H1 (cell line): ENCODE measurements around the gene SPDYC. TPM values are rescaled to one million over a fixed set of nuclear protein-coding genes. Genes with fewer than 3 reads are reported as not detected.

Experiments
- CTCF ChIA-PET: fragments of 300-600 bp; sonication (Branson Sonifier 250); formaldehyde crosslinking; loops from one replicate; lab custom pipeline; 2021; ENCODE audit not compliant: partially characterized antibody; lab: Charles Lee
- POLR2A ChIA-PET: fragments of 300-600 bp; sonication (Branson Sonifier 250); formaldehyde crosslinking; loops from one replicate; lab custom pipeline; 2021; ENCODE audit warnings: inconsistent platforms; ENCODE audit not compliant: partially characterized antibody; lab: Charles Lee
- DNase-seq, 2 experiments: peaks; one replicate each; pipeline versions ENCODE4 v3.0.0 to v3.0.0-alpha.2; 2010 to 2022; ENCODE audit warnings: low spot score in 2 of 2, low read depth in 1 of 2, mixed read lengths in 1 of 2
- FAIRE-seq: peaks from 2 replicates; lab custom pipeline; 2011; peaks lifted over from hg19 to GRCh38; lab: Jason Lieb, UNC
- H2AFZ ChIP-seq: 2 replicates; pipeline ENCODE4 v1.8.1; 2012; ENCODE audit warnings: low read length, inconsistent platforms
- H2AK5ac ChIP-seq: 2 replicates; pipeline ENCODE4 v1.6.1; 2013; ENCODE audit warnings: low read depth, low read length
- H2BK120ac ChIP-seq: replicated peaks from 2 replicates; pipeline ENCODE3; 2013; ENCODE audit warnings: low read depth, low read length, inconsistent platforms
- H2BK12ac ChIP-seq: 2 replicates; pipeline ENCODE4 v1.6.1; 2013; ENCODE audit warnings: low read depth, low read length
- H2BK15ac ChIP-seq: 2 replicates; pipeline ENCODE4 v1.6.1; 2013; ENCODE audit warnings: low read length
- H2BK20ac ChIP-seq: 2 replicates; pipeline ENCODE4 v1.6.1; 2013; ENCODE audit warnings: low read length
- H2BK5ac ChIP-seq: 2 replicates; pipeline ENCODE4 v1.6.1; 2013; ENCODE audit warnings: low read depth, low read length
- H3K14ac ChIP-seq: 2 replicates; pipeline ENCODE4 v1.6.1; 2013; ENCODE audit warnings: inconsistent platforms; ENCODE audit not compliant: insufficient read length
- H3K18ac ChIP-seq: 2 replicates; pipeline ENCODE4 v1.6.1; 2013; ENCODE audit warnings: low read length; ENCODE audit errors: extremely low read depth
- H3K23ac ChIP-seq: 2 replicates; pipeline ENCODE4 v1.6.1; 2013; ENCODE audit warnings: inconsistent platforms; ENCODE audit not compliant: insufficient read length
- H3K23me2 ChIP-seq: 2 replicates; pipeline ENCODE4 v1.6.1; 2013; ENCODE audit warnings: low read depth, low read length
- H3K27ac ChIP-seq: 2 replicates; pipeline ENCODE4 v1.6.1; 2011; ENCODE audit warnings: low read depth, low read length, inconsistent platforms
- H3K27me3 ChIP-seq, 4 experiments: replicated peaks in 1 of 4; 1 replicate in 1 of 4; 2 replicates in 3 of 4; pipeline versions ENCODE4 v1.6.1 to v1.8.1; 2011 to 2013; ENCODE audit warnings: low read length in 3 of 4, mild to moderate bottlenecking in 3 of 4, inconsistent platforms in 2 of 4, mixed read lengths in 2 of 4, moderate library complexity in 1 of 4; ENCODE audit not compliant: control insufficient read depth in 3 of 4, insufficient read depth in 3 of 4; ENCODE audit errors: extremely low read depth in 1 of 4
- H3K36me3 ChIP-seq, 4 experiments: 2 replicates each; pipeline versions ENCODE4 v1.6.1 to v1.8.1; 2011 to 2013; ENCODE audit warnings: mild to moderate bottlenecking in 4 of 4, low read length in 3 of 4, moderate library complexity in 2 of 4, control low read depth in 1 of 4, inconsistent platforms in 1 of 4; ENCODE audit not compliant: insufficient read depth in 4 of 4, control insufficient read depth in 2 of 4
- H3K4ac ChIP-seq: replicated peaks from 2 replicates; pipeline ENCODE3; 2013; ENCODE audit warnings: low read length, low read depth, mixed read lengths, inconsistent platforms; ENCODE audit not compliant: insufficient read length
- H3K4me1 ChIP-seq, 4 experiments: replicated peaks in 1 of 4; 1 replicate in 1 of 4; 2 replicates in 3 of 4; pipeline versions ENCODE4 v1.6.1 to v1.8.1; 2011 to 2013; ENCODE audit warnings: low read length in 3 of 4, inconsistent platforms in 2 of 4, mixed read lengths in 1 of 4; ENCODE audit not compliant: insufficient read depth in 4 of 4, control insufficient read depth in 3 of 4
- H3K4me2 ChIP-seq, 2 experiments: 2 replicates each; pipeline versions ENCODE4 v1.6.1 to v1.8.1; 2011 to 2013; ENCODE audit warnings: low read depth in 2 of 2, low read length in 2 of 2, control low read depth in 1 of 2, inconsistent platforms in 1 of 2, mild to moderate bottlenecking in 1 of 2; ENCODE audit not compliant: insufficient read depth in 1 of 2
- H3K4me3 ChIP-seq, 4 experiments: fragments of 200-600, 300-600 bp in 1 of 4; sonication (generic), shearing (Covaris generic), sonication (Bioruptor Twin) in 1 of 4; 2 replicates each; pipeline versions ENCODE4 v1.5.1 to v1.8.1; 2011 to 2016; ENCODE audit warnings: low read length in 4 of 4, low read depth in 3 of 4, control low read depth in 2 of 4, inconsistent platforms in 2 of 4, mild to moderate bottlenecking in 2 of 4, mixed read lengths in 1 of 4, moderate library complexity in 1 of 4; ENCODE audit not compliant: insufficient read depth in 2 of 4; ENCODE audit errors: extremely low read depth in 1 of 4
- H3K56ac ChIP-seq: replicated peaks from 2 replicates; pipeline ENCODE3; 2013; ENCODE audit warnings: low read depth, mild to moderate bottlenecking, mixed read lengths, low read length, inconsistent platforms; ENCODE audit not compliant: insufficient read length
- H3K79me1 ChIP-seq: 2 replicates; pipeline ENCODE4 v1.6.1; 2013; ENCODE audit warnings: low read depth, low read length, control low read depth
- H3K79me2 ChIP-seq, 2 experiments: 2 replicates each; pipeline versions ENCODE4 v1.6.1 to v1.8.1; 2012 to 2013; ENCODE audit warnings: low read length in 2 of 2, mild to moderate bottlenecking in 2 of 2, inconsistent platforms in 1 of 2; ENCODE audit not compliant: insufficient read depth in 2 of 2, control insufficient read depth in 1 of 2
- H3K9ac ChIP-seq, 4 experiments: replicated peaks in 1 of 4; 1 replicate in 1 of 4; 2 replicates in 3 of 4; pipeline versions ENCODE4 v1.6.1 to v1.8.1; 2011 to 2013; ENCODE audit warnings: low read depth in 3 of 4, low read length in 3 of 4, control low read depth in 2 of 4, mild to moderate bottlenecking in 2 of 4, moderate library complexity in 2 of 4, inconsistent platforms in 1 of 4; ENCODE audit errors: extremely low read depth in 1 of 4
- H3K9me3 ChIP-seq, 2 experiments: 2 replicates each; pipeline versions ENCODE4 v1.6.1 to v1.8.1; 2012 to 2013; ENCODE audit warnings: mild to moderate bottlenecking in 2 of 2, moderate library complexity in 2 of 2, control low read depth in 1 of 2, inconsistent platforms in 1 of 2, low read depth in 1 of 2, low read length in 1 of 2, mixed read lengths in 1 of 2; ENCODE audit not compliant: insufficient read depth in 2 of 2
- H4K20me1 ChIP-seq, 2 experiments: replicated peaks in 1 of 2; 2 replicates each; pipeline versions ENCODE3 to v1.8.1; 2011 to 2013; ENCODE audit warnings: inconsistent platforms in 2 of 2, low read length in 2 of 2, mild to moderate bottlenecking in 1 of 2; ENCODE audit not compliant: insufficient read depth in 2 of 2, control insufficient read depth in 1 of 2
- H4K5ac ChIP-seq: 2 replicates; pipeline ENCODE4 v1.6.1; 2013; ENCODE audit warnings: low read length, low read depth, mixed read lengths, inconsistent platforms; ENCODE audit not compliant: insufficient read length
- H4K8ac ChIP-seq: 2 replicates; pipeline ENCODE4 v1.8.0; 2013; ENCODE audit warnings: mild to moderate bottlenecking, moderate library complexity, low read length, inconsistent platforms; ENCODE audit not compliant: insufficient read depth; ENCODE audit errors: extremely low read depth
- H4K91ac ChIP-seq: replicated peaks from 2 replicates; pipeline ENCODE3; 2013; ENCODE audit warnings: low read length, mixed read lengths, inconsistent platforms; ENCODE audit not compliant: insufficient read length
- CEBPB ChIP-seq: IDR thresholded peaks from 2 replicates; pipeline ENCODE4 v1.6.1; 2012; ENCODE audit warnings: low read depth, low read length
- CHD2 ChIP-seq: IDR thresholded peaks from 2 replicates; pipeline ENCODE4 v1.6.1; 2012; ENCODE audit warnings: low read length, improper control_type of control experiment
- CTBP2 ChIP-seq: IDR thresholded peaks from 2 replicates; pipeline ENCODE4 v1.7.0; 2011; ENCODE audit warnings: borderline replicate concordance, mild to moderate bottlenecking, moderate library complexity, mixed read lengths, low read length; ENCODE audit not compliant: insufficient read depth, insufficient read length
- NANOG ChIP-seq: IDR thresholded peaks from 2 replicates; pipeline ENCODE4 v1.6.1; 2011; ENCODE audit warnings: low read length, low read depth, mild to moderate bottlenecking, inconsistent platforms; ENCODE audit not compliant: insufficient read depth, poor library complexity, severe bottlenecking
- WGBS, 2 experiments: shearing (Covaris generic) in 1 of 2; methylation state at CpG; one replicate each; pipeline versions ENCODE4 v1.1.6 to v1.1.7; 2013 to 2015; ENCODE audit warnings: low lambda C conversion rate in 2 of 2, mixed read lengths in 2 of 2, inconsistent platforms in 1 of 2, low coverage in 1 of 2, missing lambda C conversion rate in 1 of 2; ENCODE audit not compliant: insufficient replicate concordance in 2 of 2, insufficient coverage in 1 of 2, insufficient read length in 1 of 2; ENCODE audit errors: extremely low coverage in 1 of 2, missing lambda C conversion rate in 1 of 2; 5-methylcytosine and 5-hydroxymethylcytosine counted together
- polyA plus RNA-seq, 7 experiments: library from polyadenylated mRNA; depleted of rRNA in 3 of 7; stranded (reverse) in 5 of 7; unstranded in 2 of 7; fragments of >200 nt in 5 of 7; fragments of 200-250 nt in 2 of 7; gene quantifications; 1 replicate in 5 of 7; 2 replicates in 1 of 7; 4 replicates in 1 of 7; pipeline versions ENCODE4 v1.2.1 to v1.2.3, GENCODE V29; 2011 to 2013; ENCODE audit warnings: missing spikeins in 2 of 7, mixed read lengths in 2 of 7
- total RNA-seq: library from RNA; stranded (reverse); fragmentation: NEBNext Ultra II Directional; extraction: Animal tissue kit (Norgen Biotek cat#: 25700); gene quantifications from 2 replicates; pipeline ENCODE4 v1.2.1, GENCODE V29; 2021

Gene SPDYC
- total and polyA plus RNA-seq, 2 of the 8 experiments (the other 6 are each of a cell fraction or from before 2014, with no cell fraction given) = 0.15 TPM; not detected in 1

DNA sequence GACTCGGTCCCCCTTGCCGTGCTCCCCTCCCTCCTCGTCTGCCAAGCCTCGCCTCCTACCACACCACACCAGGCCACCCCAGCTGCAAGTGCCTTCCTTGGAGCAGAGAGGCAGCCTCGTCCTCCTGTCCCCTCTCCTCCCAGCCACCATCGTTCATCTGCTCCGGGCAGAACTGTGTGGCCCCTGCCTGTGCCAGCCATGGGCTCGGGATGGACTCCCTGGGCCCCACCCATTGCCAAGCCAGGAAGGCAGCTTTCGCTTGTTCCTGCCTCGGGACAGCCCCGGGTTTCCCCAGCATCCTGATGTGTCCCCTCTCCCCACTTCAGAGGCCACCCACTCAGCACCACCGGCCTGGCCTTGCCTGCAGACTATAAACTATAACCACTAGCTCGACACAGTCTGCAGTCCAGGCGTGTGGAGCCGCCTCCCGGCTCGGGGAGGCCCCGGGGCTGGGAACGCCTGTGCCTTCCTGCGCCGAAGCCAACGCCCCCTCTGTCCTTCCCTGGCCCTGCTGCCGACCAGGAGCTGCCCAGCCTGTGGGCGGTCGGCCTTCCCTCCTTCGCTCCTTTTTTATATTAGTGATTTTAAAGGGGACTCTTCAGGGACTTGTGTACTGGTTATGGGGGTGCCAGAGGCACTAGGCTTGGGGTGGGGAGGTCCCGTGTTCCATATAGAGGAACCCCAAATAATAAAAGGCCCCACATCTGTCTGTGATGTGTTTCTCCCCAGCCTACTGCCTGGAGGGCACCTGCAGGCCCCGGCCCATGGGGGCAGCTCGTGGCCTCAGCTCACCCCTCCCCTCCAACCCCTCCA, 41.5 kb downstream of the SPDYC start:
- Histone ChIP-seq H3K18ac (peak overlapping the region; percentile 83; the same call in 1 of the 2 replicates), H3K23me2 (peaks cover 8% of the 10 kb centered on the region; the same call in 1 of the 2 replicates), H3K9ac (no peak overlapping the region), H3K27me3 (no peaks in the 10 kb centered on the region), H2BK12ac (peak overlapping the region; percentile 84; the same call in 1 of the 2 replicates), H3K14ac (no peak overlapping the region), H3K27ac (peak overlapping the region; percentile 82; the same call in 1 of the 2 replicates), H3K4me1 (peaks cover 5 to 34% (median 29%) of the 10 kb centered on the region in 4 experiments), H3K79me2 (peaks cover 0 to 15% of the 10 kb centered on the region in 2 experiments; a peak in 1 of 4 replicates), H3K79me1 (peaks cover 4% of the 10 kb centered on the region; the same call in 1 of the 2 replicates), H3K56ac (no peak overlapping the region), H2AFZ (no peak overlapping the region), H3K4ac (peak overlapping the region; percentile 8), H3K9me3 (no peaks in the 10 kb centered on the region), H2BK20ac (no peak overlapping the region), H2BK15ac (no peak overlapping the region), H3K4me2 (0 out of 4 replicates have a peak overlapping the region, but pooled peaks of 1 of the 2 experiments have one; percentile 46), H4K20me1 (no peaks in the 10 kb centered on the region), H2BK5ac (peak overlapping the region; percentile 99), H4K91ac (peak overlapping the region; percentile 87), H4K5ac (peak overlapping the region; percentile 3), H3K36me3 (peaks cover 19 to 48% (median 35%) of the 10 kb centered on the region in 4 experiments), H4K8ac (peak overlapping the region; percentile 62; the same call in 1 of the 2 replicates), H3K23ac (no peak overlapping the region), H3K4me3 (no peak overlapping the region), H2AK5ac (peak overlapping the region; percentile 1; the same call in 1 of the 2 replicates), H2BK120ac (no peak overlapping the region)
- DNase-seq = no peak
- CTCF ChIA-PET = interaction anchor here (0.9 to 11.9 kb wide), 8 partner anchors 7 to 78 kb away, joined by 3 to 184 read pairs (median 8); partner anchors contain the start of genes CAPN1 and SYVN1
- WGBS, 2 experiments = 93% methylated on average over 27 of the region's 29 CpGs; no CpG with 5 or more reads in 1 of the 2 experiments
- no peak for TF ChIP-seq CTBP2
- TF ChIP-seq CEBPB = no peak
- no peak for TF ChIP-seq NANOG
- no peak for TF ChIP-seq CHD2
- POLR2A ChIA-PET = interaction anchor here (0.7 to 13.9 kb wide), 24 partner anchors 9 to 291 kb away, joined by 3 to 324 read pairs (median 6); partner anchors contain the start of genes CAPN1, FAU, MRPL49 and POLA2
- no peak for FAIRE-seq
